PC-9 (cell line): ENCODE data around the gene XPA. TPM values are rescaled to one million over a fixed set of nuclear protein-coding genes. Genes with fewer than 3 reads are reported as not detected.

Source experiments
- BruUV-seq: library from RNA; stranded (reverse); fragments of 400-500 nt; replicated peaks from 2 replicates; lab custom pipeline; 2021; lab: Mats Ljungman, UMichigan
- CTCF ChIA-PET: fragments of 300-600 bp; sonication (Branson Sonifier 250); formaldehyde crosslinking; loops from one replicate; lab custom pipeline; 2022; ENCODE audit warnings: antibody characterized with exemption; lab: Charles Lee
- POLR2A ChIA-PET: fragments of 300-600 bp; sonication (Branson Sonifier 250); formaldehyde crosslinking; loops from one replicate; lab custom pipeline; 2022; ENCODE audit warnings: antibody characterized with exemption; ENCODE audit not compliant: unreplicated experiment; lab: Charles Lee
- DNase-seq, 2 experiments: peaks; one replicate each; pipeline versions ENCODE4 v3.0.0 to v3.0.0-alpha.2; 2015 to 2022; ENCODE audit warnings: mixed read lengths in 1 of 2
- H2AFZ ChIP-seq: fragments of 200-600 bp; sonication (generic); 2 replicates; pipeline ENCODE4 v1.8.1; 2017; ENCODE audit warnings: antibody characterized with exemption
- H3F3A ChIP-seq: fragments of 200-600 bp; sonication (generic); 2 replicates; pipeline ENCODE4 v1.8.1; 2017; ENCODE audit warnings: antibody characterized with exemption, mild to moderate bottlenecking, low read depth; ENCODE audit not compliant: insufficient read depth
- H3K27ac ChIP-seq: fragments of 200-600 bp; sonication (generic); 2 replicates; pipeline ENCODE4 v1.6.1; 2016; ENCODE audit warnings: mixed run types
- H3K27me3 ChIP-seq: fragments of 200-600 bp; sonication (generic); 2 replicates; pipeline ENCODE4 v1.6.1; 2016; ENCODE audit warnings: low read depth, mixed run types; ENCODE audit not compliant: insufficient read depth
- H3K36me3 ChIP-seq: fragments of 200-600 bp; sonication (generic); 2 replicates; pipeline ENCODE4 v1.6.1; 2016; ENCODE audit warnings: low read depth, mixed run types
- H3K4me1 ChIP-seq: fragments of 200-600 bp; sonication (generic); replicated peaks from 2 replicates; pipeline ENCODE4 v1.6.1; 2016; ENCODE audit warnings: mixed run types; ENCODE audit not compliant: insufficient read depth
- H3K4me2 ChIP-seq: fragments of 200-600 bp; sonication (generic); 2 replicates; pipeline ENCODE4 v1.6.1; 2017; ENCODE audit warnings: mixed run types
- H3K4me3 ChIP-seq: fragments of 200-600 bp; sonication (generic); 2 replicates; pipeline ENCODE4 v1.6.1; 2016; ENCODE audit warnings: mixed run types
- H3K79me2 ChIP-seq: fragments of 200-600 bp; sonication (generic); 2 replicates; pipeline ENCODE4 v1.6.1; 2017; ENCODE audit warnings: low read depth, mixed run types
- H3K9me2 ChIP-seq: fragments of 200-600 bp; sonication (generic); 2 replicates; pipeline ENCODE4 v1.8.1; 2017; ENCODE audit warnings: mild to moderate bottlenecking; ENCODE audit not compliant: insufficient read depth
- H3K9me3 ChIP-seq: fragments of 200-600 bp; sonication (generic); 2 replicates; pipeline ENCODE4 v1.8.1; 2016; ENCODE audit warnings: low read depth; ENCODE audit not compliant: insufficient read depth
- H4K20me1 ChIP-seq: fragments of 200-600 bp; sonication (generic); 2 replicates; pipeline ENCODE4 v1.8.1; 2017; ENCODE audit not compliant: insufficient read depth
- EZH2 ChIP-seq: fragments of 200-600 bp; sonication (generic); IDR thresholded peaks from 2 replicates; pipeline ENCODE4 v1.8.0; 2017; ENCODE audit warnings: antibody characterized with exemption, low read depth
- intact Hi-C: fragments of 100-400 bp; cut with micrococcal nuclease; formaldehyde crosslinking; loops from one replicate; pipeline ENCODE4 v1.10.0; 2022; ENCODE audit not compliant: unreplicated experiment
- total RNA-seq: library from RNA; stranded (reverse); gene quantifications from 2 replicates; pipeline ENCODE4 v1.2.3, GENCODE V29; 2021
- TF ChIP-seq, protein P1 (sequence below): fragments of 200-600 bp; sonication (generic); conservative IDR thresholded peaks from 2 replicates; pipeline ENCODE4 v1.6.1; 2017; ENCODE audit warnings: mixed run types, antibody characterized with exemption, mild to moderate bottlenecking, moderate library complexity

Gene XPA
- total RNA-seq, 1 experiment from 2014 or later = 17.4 TPM

DNA sequence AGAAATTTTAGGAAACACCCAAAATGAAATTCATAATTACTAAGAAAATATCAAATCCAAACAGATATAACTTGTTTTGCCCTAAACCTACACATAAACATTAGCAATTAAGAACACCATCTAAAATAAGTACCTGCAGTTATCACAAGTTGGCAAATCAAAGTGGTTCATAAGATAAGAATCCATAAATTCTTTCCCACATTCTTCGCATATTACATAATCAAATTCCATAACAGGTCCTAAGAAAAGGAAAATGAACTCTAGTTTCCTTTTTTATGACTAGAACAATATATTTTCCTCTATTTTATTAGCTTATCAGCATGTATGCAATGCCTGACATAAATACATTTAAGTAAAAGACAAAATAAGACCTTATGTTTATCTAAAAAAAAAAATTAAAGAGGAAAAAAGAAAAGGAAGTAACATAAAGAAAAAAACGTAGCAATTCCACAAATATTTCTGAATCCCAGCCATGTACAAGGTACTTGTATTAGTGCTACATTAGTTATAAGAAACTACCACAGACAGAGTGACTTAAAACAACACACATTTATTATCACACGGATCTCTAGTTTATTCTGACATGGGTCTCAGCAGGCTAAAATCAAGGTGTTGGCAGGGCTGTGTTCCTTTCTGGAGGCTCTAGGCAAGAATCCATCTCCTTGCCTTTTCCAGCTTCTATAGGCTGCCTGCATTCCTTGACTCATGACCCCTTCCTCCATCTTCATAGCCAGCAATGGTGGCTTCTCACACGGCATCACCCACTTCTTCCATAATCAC is 7.5 kb downstream of the XPA start:
- H3K36me3 ChIP-seq = peaks cover 22% of the 10 kb centered on the region
- intact Hi-C loops = no loop called here
- H3K4me1 ChIP-seq = peaks cover 1% of the 10 kb centered on the region; the same call in 1 of the 2 replicates
- TF ChIP-seq, protein P1, sequence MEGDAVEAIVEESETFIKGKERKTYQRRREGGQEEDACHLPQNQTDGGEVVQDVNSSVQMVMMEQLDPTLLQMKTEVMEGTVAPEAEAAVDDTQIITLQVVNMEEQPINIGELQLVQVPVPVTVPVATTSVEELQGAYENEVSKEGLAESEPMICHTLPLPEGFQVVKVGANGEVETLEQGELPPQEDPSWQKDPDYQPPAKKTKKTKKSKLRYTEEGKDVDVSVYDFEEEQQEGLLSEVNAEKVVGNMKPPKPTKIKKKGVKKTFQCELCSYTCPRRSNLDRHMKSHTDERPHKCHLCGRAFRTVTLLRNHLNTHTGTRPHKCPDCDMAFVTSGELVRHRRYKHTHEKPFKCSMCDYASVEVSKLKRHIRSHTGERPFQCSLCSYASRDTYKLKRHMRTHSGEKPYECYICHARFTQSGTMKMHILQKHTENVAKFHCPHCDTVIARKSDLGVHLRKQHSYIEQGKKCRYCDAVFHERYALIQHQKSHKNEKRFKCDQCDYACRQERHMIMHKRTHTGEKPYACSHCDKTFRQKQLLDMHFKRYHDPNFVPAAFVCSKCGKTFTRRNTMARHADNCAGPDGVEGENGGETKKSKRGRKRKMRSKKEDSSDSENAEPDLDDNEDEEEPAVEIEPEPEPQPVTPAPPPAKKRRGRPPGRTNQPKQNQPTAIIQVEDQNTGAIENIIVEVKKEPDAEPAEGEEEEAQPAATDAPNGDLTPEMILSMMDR = no peak
- TF ChIP-seq EZH2 = no peak
- H3K4me2 ChIP-seq = no peak overlapping the region
- peaks cover 17% of the 10 kb centered on the region for H3K79me2 ChIP-seq
- no peak overlapping the region for H3K27ac ChIP-seq
- no peak overlapping the region for H3K4me3 ChIP-seq
- POLR2A ChIA-PET = interaction anchor here (0.7 kb wide), 1 partner anchor 679 kb away, joined by 3 read pairs; no protein-coding TSS in a partner anchor
- no peaks in the 10 kb centered on the region for H3K27me3 ChIP-seq
- DNase-seq = no peak
- no peaks in the 10 kb centered on the region for H3K9me3 ChIP-seq
- H4K20me1 ChIP-seq = 0 out of 2 replicates have a peak, but pooled peaks cover 6% of the 10 kb centered on the region
- CTCF ChIA-PET = no interaction called here
- H3K9me2 ChIP-seq = no peaks in the 10 kb centered on the region
- H3F3A ChIP-seq = peaks cover 5% of the 10 kb centered on the region; the same call in 1 of the 2 replicates
- H2AFZ ChIP-seq = no peak overlapping the region
- no TSS peak for BruUV-seq

DNA sequence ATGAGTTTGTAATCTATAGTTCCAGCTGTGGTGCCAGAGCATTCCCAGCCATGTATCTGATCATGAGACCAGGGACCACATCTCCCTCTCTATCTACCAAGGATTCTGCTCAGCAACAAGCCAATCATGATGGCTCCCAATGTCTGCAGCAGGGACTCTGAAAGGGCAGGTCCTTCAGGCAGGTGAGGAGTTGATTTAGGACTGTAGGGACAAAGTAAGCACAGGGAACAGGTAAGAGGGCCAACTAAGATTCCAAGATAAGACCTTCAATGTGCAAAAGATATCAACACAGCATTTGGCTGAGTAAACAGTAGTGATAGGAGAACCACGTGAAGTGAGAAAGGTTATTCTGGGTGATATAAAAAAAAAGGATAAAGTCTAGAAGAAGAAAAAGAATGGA is 8.5 kb downstream of the XPA start:
- no peaks in the 10 kb centered on the region for H3K9me3 ChIP-seq
- intact Hi-C loops = no loop called here
- no peak overlapping the region for H3K4me3 ChIP-seq
- POLR2A ChIA-PET = no interaction called here
- H3K79me2 ChIP-seq = peaks cover 8% of the 10 kb centered on the region
- CTCF ChIA-PET = no interaction called here
- DNase-seq = no peak
- no TSS peak for BruUV-seq
- peaks cover 5% of the 10 kb centered on the region; the same call in 1 of the 2 replicates for H3F3A ChIP-seq
- H3K4me2 ChIP-seq = no peak overlapping the region
- no peaks in the 10 kb centered on the region for H3K27me3 ChIP-seq
- TF ChIP-seq, protein P1 = no peak
- TF ChIP-seq EZH2 = no peak
- no peaks in the 10 kb centered on the region for H3K9me2 ChIP-seq
- no peak overlapping the region for H2AFZ ChIP-seq
- no peaks in the 10 kb centered on the region; the same call in 1 of the 2 replicates for H3K4me1 ChIP-seq
- H3K36me3 ChIP-seq = peaks cover 30% of the 10 kb centered on the region
- 0 out of 2 replicates have a peak, but pooled peaks cover 6% of the 10 kb centered on the region for H4K20me1 ChIP-seq
- no peak overlapping the region for H3K27ac ChIP-seq

DNA sequence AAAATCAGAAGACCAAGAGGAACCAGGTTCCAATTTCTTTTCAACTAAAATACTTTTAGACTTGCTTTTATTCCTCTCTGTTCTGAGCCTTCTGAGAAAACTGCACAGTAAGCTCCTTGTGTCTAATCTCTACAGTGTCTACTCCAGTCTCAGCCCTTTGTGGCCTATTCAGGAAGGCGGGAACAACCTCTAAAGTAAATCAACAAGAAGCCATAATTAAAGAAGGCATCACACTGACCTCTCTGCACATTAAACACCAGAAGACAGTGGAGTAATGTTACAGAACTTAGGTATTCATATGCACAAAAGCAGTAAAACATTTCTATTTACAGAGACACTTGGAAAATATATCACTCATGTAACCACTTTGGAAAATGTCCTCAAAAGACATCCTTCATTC is 14.9 kb downstream of the XPA start:
- Histone ChIP-seq H3K4me3 (no peak overlapping the region), H3K9me2 (no peaks in the 10 kb centered on the region), H3K9me3 (no peaks in the 10 kb centered on the region), H2AFZ (no peak overlapping the region), H3K27me3 (no peaks in the 10 kb centered on the region), H3K36me3 (peaks cover 36% of the 10 kb centered on the region), H3K4me1 (no peaks in the 10 kb centered on the region), H3K27ac (no peak overlapping the region), H3F3A (no peaks in the 10 kb centered on the region; the same call in 1 of the 2 replicates), H3K79me2 (no peaks in the 10 kb centered on the region; the same call in 1 of the 2 replicates), H3K4me2 (no peak overlapping the region), H4K20me1 (no peaks in the 10 kb centered on the region; the same call in 1 of the 2 replicates)
- CTCF ChIA-PET = no interaction called here
- TF ChIP-seq, protein P1 = no peak
- TF ChIP-seq EZH2 = no peak
- BruUV-seq = no TSS peak
- POLR2A ChIA-PET = no interaction called here
- no peak for DNase-seq
- intact Hi-C loops = no loop called here
